ENCODE measurements around the gene MCAM. TPM values are rescaled to one million over a fixed set of nuclear protein-coding genes. Genes with fewer than 3 reads are reported as not detected.

MCAM gene
- total and polyA plus RNA-seq, 7 donors, result 15.4 to 71.1 (median 27.4) TPM

GRCh38 chr11:119324189-119324588 lies 7.3 kb upstream of the MCAM start:
- DNase-seq (no peak), ATAC-seq (no peak)
- Histone ChIP-seq H3K4me3 (no peak overlapping the region), H3K27ac (no peak overlapping the region), H3K27me3 (ENCODE audit: insufficient read depth in 3 of 3, low read length in 2 of 3) (no peaks in the 10 kb centered on the region), H3K9me3 (no peaks in the 10 kb centered on the region), H3K36me3 (ENCODE audit: insufficient read depth in 1 of 2, low read depth in 1 of 2) (no peaks in the 10 kb centered on the region), H3K4me1 (peaks cover 4% of the 10 kb centered on the region)
- TF ChIP-seq CTCF (IDR thresholded peaks at IDR 0.05), result no peak
- 63 to 73% (median 66%) methylated on average over 4 of the region's 4 CpGs for WGBS, 3 donors
- intact Hi-C loops (cut with DNase I), result loop anchor here in 1 of 2 donors (5.0 to 10.0 kb wide), 2 partner anchors 117 to 179 kb away; partner anchors contain the start of genes ABCG4 and CBL

GRCh38 chr11:119323532-119324033 lies 6.7 kb upstream of the MCAM start:
- Histone ChIP-seq H3K27me3 (ENCODE audit: insufficient read depth in 3 of 3, low read length in 2 of 3) (no peaks in the 10 kb centered on the region), H3K4me1 (peaks cover 4% of the 10 kb centered on the region), H3K4me3 (no peak overlapping the region), H3K36me3 (ENCODE audit: insufficient read depth in 1 of 2, low read depth in 1 of 2) (no peaks in the 10 kb centered on the region), H3K9me3 (no peaks in the 10 kb centered on the region), H3K27ac (no peak overlapping the region)
- TF ChIP-seq CTCF (IDR thresholded peaks at IDR 0.05), result peak; percentile 70
- ATAC-seq (peak in 2 of 4 donors; percentile 38 to 62), DNase-seq (peak; percentile 73 to 81)
- intact Hi-C loops (cut with DNase I), result loop anchor here in 1 of 2 donors (5.0 to 10.0 kb wide), 2 partner anchors 116 to 179 kb away; partner anchors contain the start of genes ABCG4 and CBL
- WGBS, 3 donors, result 13 to 16% (median 15%) methylated on average over 8 of the region's 8 CpGs

GRCh38 chr11:119322921-119323531 lies 6.1 kb upstream of the MCAM start:
- TF ChIP-seq CTCF (IDR thresholded peaks at IDR 0.05), result no peak
- Histone ChIP-seq H3K36me3 (ENCODE audit: insufficient read depth in 1 of 2, low read depth in 1 of 2) (no peaks in the 10 kb centered on the region), H3K4me3 (no peak overlapping the region), H3K27ac (peak overlapping the region; percentile 80), H3K4me1 (peaks cover 4% of the 10 kb centered on the region), H3K9me3 (no peaks in the 10 kb centered on the region), H3K27me3 (ENCODE audit: insufficient read depth in 3 of 3, low read length in 2 of 3) (no peaks in the 10 kb centered on the region)
- no peak for ATAC-seq
- peak in 1 of 2 donors; percentile 34 for DNase-seq
- intact Hi-C loops (cut with DNase I), result loop anchor here in 1 of 2 donors (5.0 to 10.0 kb wide), 2 partner anchors 116 to 178 kb away; partner anchors contain the start of genes ABCG4 and CBL
- WGBS, 3 donors, result 79 to 88% (median 80%) methylated on average over 18 to 20 of the region's 20 CpGs

- H3K36me3 ChIP-seq (ENCODE audit: insufficient read depth in 1 of 2, low read depth in 1 of 2), result no peaks in the 10 kb centered on the region
- peaks cover 4% of the 10 kb centered on the region for H3K4me1 ChIP-seq
- WGBS, 3 donors, result 61% methylated on average over 6 of the region's 6 CpGs
- no peaks in the 10 kb centered on the region for H3K9me3 ChIP-seq
- peak overlapping the region; percentile 80 for H3K27ac ChIP-seq
- intact Hi-C loops (cut with DNase I), result loop anchor here in 1 of 2 donors (5.0 to 10.0 kb wide), 2 partner anchors 115 to 178 kb away; partner anchors contain the start of genes ABCG4 and CBL
- no peaks in the 10 kb centered on the region for H3K27me3 ChIP-seq (ENCODE audit: insufficient read depth in 3 of 3, low read length in 2 of 3)
- ATAC-seq, result no peak
- TF ChIP-seq CTCF (IDR thresholded peaks at IDR 0.05), result no peak
- DNase-seq, result no peak
- H3K4me3 ChIP-seq, result peak overlapping the region; percentile 62
These were observed 5.4 kb upstream of the MCAM start for GRCh38 chr11:119322360-119322739.

Data from psoas muscle (tissue), 8 donors.